ENCODE results near the gene MS4A18. TPM values are rescaled to one million over a fixed set of nuclear protein-coding genes. Genes with fewer than 3 reads are reported as not detected.

The MS4A18 gene
- total and polyA plus RNA-seq, 4 donors: not detected

DNA sequence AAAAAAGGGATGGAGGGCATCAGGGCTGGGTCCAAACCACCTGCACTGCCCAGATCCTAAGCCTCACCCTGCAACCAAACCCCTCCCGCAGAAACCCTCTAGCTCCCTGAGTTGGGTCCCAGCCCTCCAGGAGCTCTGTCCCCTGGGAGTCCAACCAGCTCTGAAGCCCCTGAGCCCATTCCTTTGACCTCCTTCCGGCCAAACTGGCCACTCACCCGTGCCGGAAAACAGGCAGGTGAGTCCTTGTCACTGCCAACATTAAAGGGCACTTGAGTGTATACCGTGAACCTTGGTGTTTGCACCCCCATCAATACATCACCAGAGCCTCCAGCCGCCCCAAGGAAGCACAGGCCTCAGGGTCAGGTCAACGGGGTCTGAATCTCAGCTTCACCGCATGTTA, 43.7 kb downstream of the MS4A18 start:
- Histone ChIP-seq H3K36me3 (ENCODE audit: control insufficient read depth in 4 of 4, insufficient read depth in 3 of 4, low read depth in 1 of 4, low read length in 3 of 4) (no peaks in the 10 kb centered on the region), H3K4me3 (ENCODE audit: low read depth in 1 of 3, low read length in 3 of 3) (no peak overlapping the region), H3K4me1 (ENCODE audit: control insufficient read depth in 4 of 4, insufficient read depth in 4 of 4, low read length in 3 of 4) (no peaks in the 10 kb centered on the region), H3K27ac (ENCODE audit: low read depth in 1 of 2, low read length in 2 of 2) (no peak overlapping the region), H3K27me3 (ENCODE audit: control insufficient read depth in 4 of 4, insufficient read depth in 4 of 4, low read length in 3 of 4) (peaks cover 0 to 5% (median 0%) of the 10 kb centered on the region in 4 donors), H3K9me3 (ENCODE audit: control insufficient read depth in 4 of 4, low read length in 3 of 4) (no peaks in the 10 kb centered on the region), H3K9ac (ENCODE audit: low read depth in 1 of 2, low read length in 2 of 2) (no peak overlapping the region)
- no peak for DNase-seq (ENCODE audit: low spot score)
- no peak for TF ChIP-seq GABPA (IDR thresholded peaks at IDR 0.05 in 1 of 2, conservative IDR thresholded peaks at IDR 0.05 in 1 of 2)
- TF ChIP-seq NR2F2 (IDR thresholded peaks at IDR 0.05): no peak
- TF ChIP-seq FOXA1 (IDR thresholded peaks at IDR 0.05): no peak
- no peak for TF ChIP-seq SP1 (IDR thresholded peaks at IDR 0.05)
- TF ChIP-seq, protein P1, sequence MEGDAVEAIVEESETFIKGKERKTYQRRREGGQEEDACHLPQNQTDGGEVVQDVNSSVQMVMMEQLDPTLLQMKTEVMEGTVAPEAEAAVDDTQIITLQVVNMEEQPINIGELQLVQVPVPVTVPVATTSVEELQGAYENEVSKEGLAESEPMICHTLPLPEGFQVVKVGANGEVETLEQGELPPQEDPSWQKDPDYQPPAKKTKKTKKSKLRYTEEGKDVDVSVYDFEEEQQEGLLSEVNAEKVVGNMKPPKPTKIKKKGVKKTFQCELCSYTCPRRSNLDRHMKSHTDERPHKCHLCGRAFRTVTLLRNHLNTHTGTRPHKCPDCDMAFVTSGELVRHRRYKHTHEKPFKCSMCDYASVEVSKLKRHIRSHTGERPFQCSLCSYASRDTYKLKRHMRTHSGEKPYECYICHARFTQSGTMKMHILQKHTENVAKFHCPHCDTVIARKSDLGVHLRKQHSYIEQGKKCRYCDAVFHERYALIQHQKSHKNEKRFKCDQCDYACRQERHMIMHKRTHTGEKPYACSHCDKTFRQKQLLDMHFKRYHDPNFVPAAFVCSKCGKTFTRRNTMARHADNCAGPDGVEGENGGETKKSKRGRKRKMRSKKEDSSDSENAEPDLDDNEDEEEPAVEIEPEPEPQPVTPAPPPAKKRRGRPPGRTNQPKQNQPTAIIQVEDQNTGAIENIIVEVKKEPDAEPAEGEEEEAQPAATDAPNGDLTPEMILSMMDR (IDR thresholded peaks at IDR 0.05; ENCODE audit: low read depth, low read length, missing input control): no peak
- no peak for TF ChIP-seq RAD21 (IDR thresholded peaks at IDR 0.05)
- no peak for TF ChIP-seq HNF4G (IDR thresholded peaks at IDR 0.05)
- TF ChIP-seq FOXA2 (IDR thresholded peaks at IDR 0.05): no peak
- no peak for TF ChIP-seq EGR1 (IDR thresholded peaks at IDR 0.05; ENCODE audit: low read depth in 2 of 2)
- TF ChIP-seq, protein P2, sequence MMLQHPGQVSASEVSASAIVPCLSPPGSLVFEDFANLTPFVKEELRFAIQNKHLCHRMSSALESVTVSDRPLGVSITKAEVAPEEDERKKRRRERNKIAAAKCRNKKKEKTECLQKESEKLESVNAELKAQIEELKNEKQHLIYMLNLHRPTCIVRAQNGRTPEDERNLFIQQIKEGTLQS (IDR thresholded peaks at IDR 0.05): no peak
- 91% methylated on average over 8 of the region's 8 CpGs for WGBS

DNA sequence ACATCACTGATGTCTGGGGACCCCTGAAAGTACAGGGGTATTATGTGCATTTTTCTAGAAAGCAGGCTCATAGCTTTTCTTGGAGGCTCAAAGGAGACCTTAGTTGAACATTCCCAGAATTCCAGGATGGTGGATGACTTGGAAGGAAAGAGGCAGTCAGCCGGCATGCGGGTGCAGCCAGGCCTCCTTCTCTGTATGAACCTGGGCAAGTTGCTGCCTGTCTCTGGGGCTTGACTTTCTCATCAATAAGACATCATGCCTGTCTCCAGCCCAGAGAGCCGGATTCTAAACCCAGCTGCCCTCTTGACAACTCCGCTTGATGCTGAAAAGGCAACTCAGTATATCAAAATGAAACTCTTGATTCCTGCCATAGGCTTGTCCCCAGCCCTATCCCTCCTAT, 44.8 kb downstream of the MS4A18 start:
- Histone ChIP-seq H3K4me3 (ENCODE audit: low read depth in 1 of 3, low read length in 3 of 3) (no peak overlapping the region), H3K36me3 (ENCODE audit: control insufficient read depth in 4 of 4, insufficient read depth in 3 of 4, low read depth in 1 of 4, low read length in 3 of 4) (no peaks in the 10 kb centered on the region), H3K27me3 (ENCODE audit: control insufficient read depth in 4 of 4, insufficient read depth in 4 of 4, low read length in 3 of 4) (peaks cover 0 to 5% (median 0%) of the 10 kb centered on the region in 4 donors), H3K4me1 (ENCODE audit: control insufficient read depth in 4 of 4, insufficient read depth in 4 of 4, low read length in 3 of 4) (no peaks in the 10 kb centered on the region), H3K9me3 (ENCODE audit: control insufficient read depth in 4 of 4, low read length in 3 of 4) (no peaks in the 10 kb centered on the region), H3K27ac (ENCODE audit: low read depth in 1 of 2, low read length in 2 of 2) (no peak overlapping the region), H3K9ac (ENCODE audit: low read depth in 1 of 2, low read length in 2 of 2) (no peak overlapping the region)
- TF ChIP-seq, protein P1 (IDR thresholded peaks at IDR 0.05; ENCODE audit: low read depth, low read length, missing input control): no peak
- no peak for TF ChIP-seq SP1 (IDR thresholded peaks at IDR 0.05)
- TF ChIP-seq RAD21 (IDR thresholded peaks at IDR 0.05): no peak
- no peak for TF ChIP-seq RXRA (IDR thresholded peaks at IDR 0.05)
- TF ChIP-seq NR2F2 (IDR thresholded peaks at IDR 0.05): no peak
- TF ChIP-seq YY1 (IDR thresholded peaks at IDR 0.05): no peak
- no peak for TF ChIP-seq FOXA2 (IDR thresholded peaks at IDR 0.05)
- no peak for TF ChIP-seq HNF4G (IDR thresholded peaks at IDR 0.05)
- TF ChIP-seq, protein P3, sequence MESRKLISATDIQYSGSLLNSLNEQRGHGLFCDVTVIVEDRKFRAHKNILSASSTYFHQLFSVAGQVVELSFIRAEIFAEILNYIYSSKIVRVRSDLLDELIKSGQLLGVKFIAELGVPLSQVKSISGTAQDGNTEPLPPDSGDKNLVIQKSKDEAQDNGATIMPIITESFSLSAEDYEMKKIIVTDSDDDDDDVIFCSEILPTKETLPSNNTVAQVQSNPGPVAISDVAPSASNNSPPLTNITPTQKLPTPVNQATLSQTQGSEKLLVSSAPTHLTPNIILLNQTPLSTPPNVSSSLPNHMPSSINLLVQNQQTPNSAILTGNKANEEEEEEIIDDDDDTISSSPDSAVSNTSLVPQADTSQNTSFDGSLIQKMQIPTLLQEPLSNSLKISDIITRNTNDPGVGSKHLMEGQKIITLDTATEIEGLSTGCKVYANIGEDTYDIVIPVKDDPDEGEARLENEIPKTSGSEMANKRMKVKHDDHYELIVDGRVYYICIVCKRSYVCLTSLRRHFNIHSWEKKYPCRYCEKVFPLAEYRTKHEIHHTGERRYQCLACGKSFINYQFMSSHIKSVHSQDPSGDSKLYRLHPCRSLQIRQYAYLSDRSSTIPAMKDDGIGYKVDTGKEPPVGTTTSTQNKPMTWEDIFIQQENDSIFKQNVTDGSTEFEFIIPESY (IDR thresholded peaks at IDR 0.05): no peak
- no peak for TF ChIP-seq EGR1 (IDR thresholded peaks at IDR 0.05; ENCODE audit: low read depth in 2 of 2)
- TF ChIP-seq JUND (IDR thresholded peaks at IDR 0.05): no peak
- TF ChIP-seq HNF4A (conservative IDR thresholded peaks at IDR 0.05): no peak
- TF ChIP-seq GABPA (IDR thresholded peaks at IDR 0.05 in 1 of 2, conservative IDR thresholded peaks at IDR 0.05 in 1 of 2): no peak
- no peak for TF ChIP-seq TAF1 (conservative IDR thresholded peaks at IDR 0.05)
- TF ChIP-seq, protein P4, sequence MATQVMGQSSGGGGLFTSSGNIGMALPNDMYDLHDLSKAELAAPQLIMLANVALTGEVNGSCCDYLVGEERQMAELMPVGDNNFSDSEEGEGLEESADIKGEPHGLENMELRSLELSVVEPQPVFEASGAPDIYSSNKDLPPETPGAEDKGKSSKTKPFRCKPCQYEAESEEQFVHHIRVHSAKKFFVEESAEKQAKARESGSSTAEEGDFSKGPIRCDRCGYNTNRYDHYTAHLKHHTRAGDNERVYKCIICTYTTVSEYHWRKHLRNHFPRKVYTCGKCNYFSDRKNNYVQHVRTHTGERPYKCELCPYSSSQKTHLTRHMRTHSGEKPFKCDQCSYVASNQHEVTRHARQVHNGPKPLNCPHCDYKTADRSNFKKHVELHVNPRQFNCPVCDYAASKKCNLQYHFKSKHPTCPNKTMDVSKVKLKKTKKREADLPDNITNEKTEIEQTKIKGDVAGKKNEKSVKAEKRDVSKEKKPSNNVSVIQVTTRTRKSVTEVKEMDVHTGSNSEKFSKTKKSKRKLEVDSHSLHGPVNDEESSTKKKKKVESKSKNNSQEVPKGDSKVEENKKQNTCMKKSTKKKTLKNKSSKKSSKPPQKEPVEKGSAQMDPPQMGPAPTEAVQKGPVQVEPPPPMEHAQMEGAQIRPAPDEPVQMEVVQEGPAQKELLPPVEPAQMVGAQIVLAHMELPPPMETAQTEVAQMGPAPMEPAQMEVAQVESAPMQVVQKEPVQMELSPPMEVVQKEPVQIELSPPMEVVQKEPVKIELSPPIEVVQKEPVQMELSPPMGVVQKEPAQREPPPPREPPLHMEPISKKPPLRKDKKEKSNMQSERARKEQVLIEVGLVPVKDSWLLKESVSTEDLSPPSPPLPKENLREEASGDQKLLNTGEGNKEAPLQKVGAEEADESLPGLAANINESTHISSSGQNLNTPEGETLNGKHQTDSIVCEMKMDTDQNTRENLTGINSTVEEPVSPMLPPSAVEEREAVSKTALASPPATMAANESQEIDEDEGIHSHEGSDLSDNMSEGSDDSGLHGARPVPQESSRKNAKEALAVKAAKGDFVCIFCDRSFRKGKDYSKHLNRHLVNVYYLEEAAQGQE (IDR thresholded peaks at IDR 0.05): no peak
- TF ChIP-seq, protein P2 (IDR thresholded peaks at IDR 0.05): no peak
- TF ChIP-seq, protein P5, sequence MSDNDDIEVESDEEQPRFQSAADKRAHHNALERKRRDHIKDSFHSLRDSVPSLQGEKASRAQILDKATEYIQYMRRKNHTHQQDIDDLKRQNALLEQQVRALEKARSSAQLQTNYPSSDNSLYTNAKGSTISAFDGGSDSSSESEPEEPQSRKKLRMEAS (IDR thresholded peaks at IDR 0.05): no peak
- no peak for DNase-seq (ENCODE audit: low spot score)
- whole genome bisulfite sequencing: 61% methylated on average over 4 of the region's 4 CpGs
